Activated CD8-positive, alpha-beta memory T cell treated with anti-CD3 and anti-CD28 coated beads for 1 hour (primary cell): ENCODE measurements around the gene HNRNPA0.

Experiments used
- DNase-seq, 2 donors: peaks; one replicate each; pipeline ENCODE4 v3.0.0-alpha.2; 2020; ENCODE audit warnings: low read depth in 1 of 2; ENCODE audit errors: extremely low read depth in 1 of 2

HNRNPA0 gene

DNA sequence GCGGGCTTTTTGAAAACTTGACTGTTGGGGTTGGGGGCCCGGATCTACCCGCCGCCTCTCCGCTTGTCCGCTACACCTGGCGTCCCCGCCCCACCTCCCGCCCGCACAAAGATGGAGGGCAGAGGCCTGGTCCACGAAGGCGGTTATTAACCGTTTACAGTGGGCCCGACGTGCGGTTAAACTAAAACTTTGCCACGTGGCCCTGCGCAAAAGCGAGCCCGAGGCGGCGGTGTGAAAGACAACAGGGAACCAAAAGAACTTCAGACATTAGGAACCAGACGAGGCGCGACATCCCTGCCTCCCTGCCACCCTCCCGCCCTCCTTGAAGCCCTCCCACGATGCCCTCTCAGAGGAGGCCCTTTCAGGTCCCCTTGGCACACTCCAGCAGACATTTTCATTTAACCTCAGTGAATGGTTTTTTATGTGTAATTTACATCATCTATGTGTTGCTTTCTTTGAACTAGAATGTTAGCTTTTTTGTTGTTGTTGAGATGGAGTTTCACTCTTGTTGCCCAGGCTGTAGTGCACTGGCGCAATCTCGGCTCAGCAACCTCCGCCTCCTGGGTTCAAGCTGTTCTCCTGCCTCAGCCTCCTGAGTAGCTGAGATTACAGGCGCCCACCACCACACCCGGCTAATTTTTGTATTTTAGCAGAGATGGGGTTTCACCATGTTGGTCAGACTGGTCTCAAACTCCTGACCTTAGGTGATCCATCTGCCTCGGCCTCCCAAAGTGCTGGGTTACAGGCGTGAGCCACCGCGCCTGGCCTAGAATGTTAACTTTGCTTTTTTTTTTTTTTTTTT is 999 bp upstream of the HNRNPA0 start:
- no peak for DNase-seq

DNA sequence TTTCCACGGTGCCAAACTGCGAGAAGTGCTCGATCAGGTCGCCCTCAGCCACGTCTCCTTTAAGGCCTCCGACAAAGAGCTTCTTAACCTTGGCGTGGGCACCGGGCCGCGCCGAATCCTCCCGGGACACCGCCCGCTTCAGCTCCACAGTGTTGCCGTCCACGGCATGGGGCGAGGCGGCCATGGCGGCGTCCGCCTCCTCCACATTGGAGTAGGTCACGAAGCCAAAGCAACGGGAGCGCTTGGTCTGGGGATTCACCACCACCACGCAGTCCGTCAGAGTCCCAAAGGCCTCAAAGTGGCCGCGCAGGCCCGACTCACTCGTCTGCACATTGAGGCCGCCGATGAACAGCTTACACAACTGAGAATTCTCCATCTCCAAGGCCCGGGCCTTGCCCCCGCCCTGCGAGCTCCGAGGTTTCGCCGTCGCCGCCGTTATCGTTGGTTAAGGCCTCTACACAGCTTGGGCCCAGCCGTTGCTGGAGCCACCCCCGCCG is 424 bp downstream of the HNRNPA0 start:
- peak in 1 of 2 donors; percentile 25 for DNase-seq

DNA sequence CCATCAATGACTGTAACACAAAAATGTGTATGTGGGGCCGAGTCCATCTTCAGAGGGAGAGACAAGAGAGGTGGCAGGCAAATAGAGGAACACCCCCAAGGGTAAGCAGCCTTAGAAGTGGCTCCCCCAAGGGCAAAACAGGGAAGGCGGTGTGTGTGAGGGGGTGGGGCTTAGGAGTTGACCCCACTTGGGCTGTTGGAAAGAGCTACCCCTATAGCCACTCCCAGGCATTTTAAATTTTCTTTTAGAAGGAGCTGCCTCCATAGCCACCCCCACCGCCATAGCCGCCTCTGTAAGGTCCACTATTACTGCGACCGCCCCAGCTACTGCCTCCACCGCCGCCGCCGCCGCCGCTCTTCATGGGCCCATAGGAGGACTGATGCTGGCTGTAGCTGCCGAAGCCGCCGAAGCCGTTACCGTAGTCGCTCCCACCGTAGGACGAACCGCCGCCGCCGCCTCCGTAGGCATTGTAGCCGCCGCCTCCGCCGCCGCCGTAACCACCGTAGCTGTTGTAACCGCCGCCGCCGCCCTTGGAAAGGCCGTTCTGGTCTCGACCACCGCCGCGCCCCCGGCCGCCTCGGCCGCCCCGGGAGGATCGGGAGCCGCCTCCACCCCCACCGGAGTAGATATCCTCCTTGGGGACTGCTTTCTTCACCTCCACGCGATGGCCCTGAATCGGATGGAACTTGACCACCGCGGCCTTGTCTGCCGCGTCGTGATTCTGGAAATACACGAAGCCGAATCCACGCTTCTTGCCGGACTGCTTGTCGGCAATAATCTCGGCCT is 1.1 kb downstream of the HNRNPA0 start:
- DNase-seq, result peak in 1 of 2 donors; percentile 22

DNA sequence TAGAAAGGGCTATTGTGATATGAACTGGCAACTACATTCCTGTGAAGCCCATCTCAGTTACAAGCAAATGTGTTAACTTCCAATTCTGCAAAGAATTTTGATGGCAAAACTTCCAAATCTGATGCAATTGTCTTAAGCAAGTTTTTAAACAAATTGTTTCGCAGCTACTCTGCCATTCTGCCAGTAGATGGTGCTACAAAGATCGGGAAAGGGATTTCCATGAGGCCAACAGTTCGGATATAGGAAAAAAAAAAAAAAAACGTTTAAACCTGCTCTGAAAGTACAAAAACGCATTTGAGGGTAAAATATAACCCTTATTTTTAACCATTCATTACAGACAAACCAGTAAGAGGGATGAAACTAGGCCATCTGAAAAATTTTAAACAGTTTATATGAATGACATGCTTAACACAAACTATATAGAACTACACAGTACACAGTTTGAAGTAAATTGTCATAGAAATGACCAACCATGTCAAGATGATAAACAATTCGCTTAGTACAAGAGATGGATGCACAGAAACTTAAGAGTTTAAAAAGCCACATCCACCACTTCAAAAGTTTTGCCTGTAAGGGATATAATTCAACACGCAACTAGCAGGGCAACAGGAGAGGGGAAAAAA is 2.2 kb downstream of the HNRNPA0 start:
- DNase-seq, result no peak

DNA sequence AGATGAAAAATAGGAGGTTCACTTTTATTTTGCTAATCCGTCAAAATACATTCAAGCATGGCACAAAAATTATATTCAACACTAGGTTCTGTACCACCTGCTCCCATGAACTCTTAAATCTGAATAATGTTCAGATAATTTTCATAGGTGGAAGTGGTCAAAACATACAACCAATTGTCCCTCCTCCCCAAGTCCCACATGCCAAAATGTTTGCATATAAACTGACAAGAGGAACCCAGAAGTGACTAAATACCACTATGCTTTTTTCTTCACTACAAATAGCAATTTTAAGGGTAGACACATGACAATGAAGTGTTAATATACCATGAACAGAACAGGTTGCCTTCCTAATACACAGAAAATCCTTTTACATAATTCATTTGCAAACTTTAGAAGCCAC is 3.7 kb downstream of the HNRNPA0 start:
- no peak for DNase-seq

DNA sequence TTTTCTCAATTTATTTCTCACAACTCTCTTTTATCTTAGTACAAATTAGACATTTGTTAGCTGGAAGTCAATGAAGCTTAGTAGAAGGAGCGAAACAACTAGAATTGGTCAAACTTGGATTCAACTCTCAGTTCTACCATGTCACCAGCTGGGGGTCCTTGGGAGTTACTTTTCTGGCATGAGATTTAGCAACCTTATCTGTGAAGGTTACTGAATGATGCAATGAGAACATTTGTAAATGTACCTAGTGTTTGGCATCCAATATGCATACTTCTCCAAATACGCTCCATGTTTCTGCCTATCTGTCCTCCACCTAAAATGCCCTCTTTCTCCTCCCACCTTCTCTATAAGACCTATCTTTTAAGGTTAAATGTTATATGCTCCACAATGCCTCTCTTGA is 6.3 kb downstream of the HNRNPA0 start:
- no peak for DNase-seq

DNA sequence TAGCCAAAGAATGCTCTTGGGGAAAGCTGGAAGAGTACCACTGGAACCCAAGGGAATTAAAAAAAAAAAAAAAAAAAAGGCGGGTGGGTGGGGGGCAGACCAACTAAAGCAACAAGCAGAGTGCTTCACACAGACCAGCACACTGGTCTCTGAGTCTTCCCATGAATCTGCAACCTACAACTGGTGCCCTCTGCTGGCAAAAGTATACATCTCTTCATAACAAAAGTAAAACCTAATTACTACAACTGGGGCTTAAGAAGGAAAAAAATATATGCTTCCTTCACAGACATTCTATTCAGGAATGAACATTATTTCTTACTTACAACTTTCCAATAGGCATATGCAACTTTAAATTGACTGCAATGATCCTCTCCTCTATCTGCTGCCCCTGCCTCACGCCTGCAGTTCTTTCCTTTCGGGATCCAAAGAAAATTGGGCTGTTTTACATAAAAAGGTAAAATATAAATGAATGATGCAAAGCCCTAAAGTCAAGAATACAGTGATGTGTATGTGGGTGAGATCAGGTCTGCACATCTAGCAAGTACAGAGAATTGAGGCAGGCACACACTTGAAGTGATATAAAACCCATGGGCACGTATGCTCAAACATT is 11.0 kb downstream of the HNRNPA0 start:
- DNase-seq, result peak in 1 of 2 donors; percentile 21

DNA sequence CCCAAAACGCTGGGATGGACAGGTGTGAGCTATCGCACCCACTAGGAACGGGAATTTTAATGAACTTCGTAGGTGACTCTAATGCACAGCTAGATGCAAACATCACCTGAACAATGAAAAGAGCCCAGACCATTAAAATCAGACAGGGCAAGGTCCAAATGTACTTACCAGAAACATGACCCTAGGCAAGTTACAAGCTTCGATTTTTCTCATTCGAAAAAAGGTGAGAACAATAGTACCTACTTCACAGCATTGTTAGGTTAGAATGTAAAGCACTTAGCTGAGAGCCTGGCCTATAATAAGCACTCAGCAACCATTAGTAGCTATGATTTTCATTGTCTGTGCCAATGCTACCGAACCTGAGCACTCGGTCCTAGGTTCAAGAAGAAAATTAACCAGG is 12.4 kb downstream of the HNRNPA0 start:
- no peak for DNase-seq

DNA sequence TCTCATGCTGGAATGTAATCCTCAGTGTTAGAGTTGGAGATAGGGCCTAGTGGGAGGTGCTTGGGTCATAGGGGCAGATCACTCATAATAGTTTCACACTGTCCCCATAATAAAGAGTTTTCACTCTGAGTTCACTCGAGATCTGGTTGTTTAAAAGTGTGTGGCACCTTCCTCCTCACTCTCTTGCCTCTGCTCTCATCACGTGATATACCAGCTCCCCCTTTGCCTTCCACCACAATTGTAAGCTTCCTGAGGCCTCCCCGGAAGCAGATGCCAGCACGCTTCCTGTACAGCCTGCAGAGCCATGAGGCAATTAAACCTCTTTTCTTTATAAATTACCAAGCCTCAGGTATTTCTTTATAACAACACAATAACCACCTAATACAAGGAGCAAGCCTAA is 14.4 kb downstream of the HNRNPA0 start:
- no peak for DNase-seq

DNA sequence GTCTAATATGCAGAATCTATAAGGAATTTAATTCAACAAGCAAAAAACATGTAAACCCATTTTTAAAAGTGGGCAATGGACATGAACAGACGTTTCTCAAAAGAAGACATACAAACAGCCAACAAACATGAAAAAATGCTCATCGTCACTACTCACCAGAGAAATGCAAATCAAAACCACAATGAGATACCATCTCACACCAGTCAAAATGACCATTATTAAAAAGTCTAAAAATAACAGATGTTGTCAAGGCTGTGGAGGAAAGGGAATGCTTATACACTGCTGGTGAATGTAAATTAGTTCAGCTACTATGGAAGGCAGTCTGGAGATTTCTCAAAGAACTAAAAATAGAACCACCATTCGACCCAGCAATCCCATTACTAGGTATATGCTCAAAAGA is 15.2 kb downstream of the HNRNPA0 start:
- DNase-seq, result no peak

DNA sequence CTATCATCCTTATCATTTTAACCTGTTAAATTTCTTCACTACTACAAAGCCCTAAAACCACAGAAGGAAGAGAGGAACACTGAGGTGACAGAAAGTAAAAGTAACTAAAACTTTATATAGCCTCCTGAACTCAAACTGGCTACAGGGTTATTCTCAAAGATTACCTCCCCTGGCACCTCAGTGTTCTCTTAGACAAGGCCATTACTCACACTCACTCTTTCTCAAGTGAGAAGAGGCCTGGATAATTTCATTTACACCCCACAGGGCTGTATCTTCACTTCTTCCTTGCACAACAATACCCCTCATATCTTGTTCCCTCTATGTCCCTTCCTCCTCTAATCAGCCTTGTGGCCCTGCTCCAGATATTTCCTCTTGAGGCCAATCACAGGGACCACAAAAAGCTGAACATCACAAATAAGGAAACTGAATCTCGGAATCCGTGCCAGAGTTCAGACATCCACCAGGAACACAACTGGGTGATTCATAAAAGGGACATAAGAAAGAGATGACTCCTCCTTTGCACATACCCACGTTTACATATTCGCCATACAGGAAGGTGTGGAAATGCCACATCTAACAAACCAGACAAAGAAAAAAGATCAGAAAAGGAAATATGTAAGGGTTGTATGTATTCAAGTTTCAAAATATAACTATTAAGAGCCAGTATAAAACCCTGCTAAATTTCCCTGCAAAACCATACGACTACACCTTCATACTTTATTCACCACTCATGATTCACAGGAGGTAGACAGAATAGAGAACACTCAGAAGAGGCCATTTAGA is 16.6 kb downstream of the HNRNPA0 start:
- DNase-seq, result no peak

DNA sequence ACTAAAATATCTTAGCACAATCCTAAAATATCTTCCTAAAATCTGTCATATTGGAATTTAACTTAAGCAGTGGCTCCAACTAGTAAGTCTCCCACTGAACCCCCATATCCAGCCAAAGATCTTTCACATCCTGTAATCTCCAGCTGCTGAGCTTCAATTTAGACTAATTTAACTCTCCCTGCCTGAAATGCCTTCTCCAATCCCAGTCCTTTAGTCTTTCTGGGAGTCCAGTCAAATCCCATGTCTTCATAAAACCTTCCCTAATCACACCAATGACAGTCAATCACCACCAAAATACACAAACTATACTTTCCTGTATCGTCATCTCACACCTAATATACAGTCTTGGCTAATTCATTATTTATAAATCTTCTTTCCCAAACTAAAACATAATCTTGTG is 17.7 kb downstream of the HNRNPA0 start:
- DNase-seq, result no peak

DNA sequence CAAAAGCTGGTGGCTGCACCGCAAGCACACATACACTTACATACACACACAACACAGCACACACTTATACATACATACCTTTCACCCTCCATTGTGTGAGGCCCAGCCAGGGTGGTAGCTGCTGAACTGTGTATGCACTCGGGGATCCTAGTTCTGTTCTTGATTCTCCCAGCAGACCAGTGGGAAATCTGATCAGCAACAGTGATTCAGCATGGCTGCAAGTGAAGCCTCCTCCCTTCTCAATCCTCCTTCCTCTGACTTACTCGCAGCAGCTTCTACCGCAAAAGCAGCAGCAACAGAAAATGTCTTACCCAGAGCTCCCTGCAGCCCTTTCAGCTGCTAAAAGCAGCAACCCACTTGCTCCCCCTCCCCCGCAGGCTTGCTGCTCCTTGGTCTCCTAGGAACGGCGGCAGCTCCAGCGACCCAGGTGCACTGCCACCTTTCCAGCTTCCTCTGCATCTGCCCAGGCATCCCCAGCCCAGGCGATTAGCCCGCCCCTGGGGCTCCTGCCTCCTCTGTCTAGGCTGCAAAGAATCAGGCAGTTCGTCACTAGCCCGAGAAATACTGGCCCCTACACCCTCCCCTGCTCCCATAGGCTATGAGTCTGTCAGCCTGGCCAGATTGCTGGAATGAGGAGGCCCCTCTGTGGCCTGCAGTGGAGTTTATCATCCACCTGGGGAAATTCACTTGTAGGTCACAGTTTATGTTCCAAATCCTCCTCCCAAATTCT is 18.4 kb downstream of the HNRNPA0 start, which contains the start of gene KLHL3:
Gene KLHL3 (minus strand): TSS at position 535 of the 730 bp plus-strand sequence. CDS start 443 bp downstream, at position 92.
- peak in 1 of 2 donors; percentile 5 for DNase-seq

DNA sequence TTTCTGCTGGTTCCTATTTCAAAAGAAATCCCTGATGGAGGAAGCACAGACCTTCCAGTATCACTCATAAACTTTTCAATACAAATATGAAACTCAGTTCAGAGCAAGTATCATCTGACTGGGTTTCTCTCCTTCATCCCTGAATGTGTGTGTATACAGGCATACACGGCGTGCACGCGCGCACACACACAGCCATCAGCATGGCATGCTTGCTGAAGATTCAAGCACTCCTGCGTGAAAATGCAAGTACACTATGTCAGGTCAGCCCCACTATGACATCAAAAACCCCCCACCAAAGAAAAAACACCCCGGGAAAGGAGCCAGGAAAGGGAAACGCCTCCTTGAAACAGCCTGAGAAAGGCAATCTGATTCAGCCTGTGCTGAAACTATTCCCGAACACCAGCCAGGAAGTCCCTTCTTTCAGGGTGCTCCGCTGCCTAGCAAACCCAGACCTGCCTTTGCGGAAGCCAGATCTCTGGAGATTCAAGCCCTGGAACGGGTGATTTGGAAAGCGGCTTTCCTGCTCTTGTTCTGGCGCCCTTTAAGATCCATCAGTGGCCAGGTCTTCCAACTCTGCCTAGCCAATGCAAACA is 19.1 kb downstream of the HNRNPA0 start:
- DNase-seq, result no peak

DNA sequence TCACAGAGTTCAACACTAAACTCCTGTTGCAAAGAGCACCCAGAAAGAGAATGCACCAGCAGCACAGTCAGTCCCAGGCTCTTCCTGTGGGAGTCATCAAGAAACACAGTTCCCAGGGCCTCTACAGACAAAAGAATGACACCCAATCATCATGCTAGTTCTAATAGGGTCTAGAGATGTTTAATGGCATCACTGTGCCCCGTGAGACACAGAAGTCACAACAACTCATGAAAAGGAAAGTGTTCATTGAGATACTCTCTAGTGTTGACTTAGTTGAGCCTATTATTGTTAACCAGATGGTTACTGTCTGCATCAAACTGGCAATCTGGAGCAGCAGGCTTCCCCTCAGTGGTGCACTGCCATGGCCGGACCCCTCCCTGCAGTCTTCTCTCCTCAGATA is 19.8 kb downstream of the HNRNPA0 start:
- DNase-seq, result no peak

DNA sequence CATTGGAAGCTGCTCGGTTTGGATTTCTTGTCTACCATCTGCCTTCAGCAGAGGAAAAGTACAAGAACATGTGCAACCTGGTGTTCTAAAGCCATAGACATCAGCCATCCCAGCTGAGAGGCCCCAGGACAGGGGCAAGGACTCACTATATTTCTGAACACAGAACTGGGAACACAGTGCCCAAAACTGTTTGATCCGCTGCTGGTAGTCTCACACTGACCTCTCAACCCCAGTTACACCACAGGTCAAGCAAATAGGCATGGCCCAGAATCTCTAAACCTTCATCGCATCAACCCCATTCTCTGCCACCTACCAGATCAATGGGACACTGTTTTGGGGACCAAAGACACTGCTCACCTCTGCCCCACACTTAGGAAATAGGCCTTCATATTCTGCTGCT is 20.2 kb downstream of the HNRNPA0 start:
- no peak for DNase-seq

DNA sequence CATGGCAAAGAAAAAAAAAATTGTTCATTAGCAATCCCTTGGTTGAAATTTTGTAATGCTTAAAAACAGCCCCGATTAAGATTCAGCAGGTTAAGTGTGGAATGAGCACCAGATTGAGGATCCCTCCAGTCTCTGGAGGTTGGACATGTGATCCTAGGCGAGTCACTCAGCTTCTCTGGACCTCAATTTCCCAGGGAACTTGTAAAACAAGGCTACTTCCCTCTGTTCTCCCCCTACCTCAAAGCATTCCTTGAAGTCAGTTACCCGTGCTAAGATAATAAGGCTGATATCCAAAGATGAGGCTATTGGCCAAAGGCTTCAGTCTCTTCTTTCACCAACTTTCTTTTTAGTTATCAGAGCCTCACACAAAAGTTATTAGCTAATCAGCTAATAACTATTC is 21.2 kb downstream of the HNRNPA0 start:
- no peak for DNase-seq

DNA sequence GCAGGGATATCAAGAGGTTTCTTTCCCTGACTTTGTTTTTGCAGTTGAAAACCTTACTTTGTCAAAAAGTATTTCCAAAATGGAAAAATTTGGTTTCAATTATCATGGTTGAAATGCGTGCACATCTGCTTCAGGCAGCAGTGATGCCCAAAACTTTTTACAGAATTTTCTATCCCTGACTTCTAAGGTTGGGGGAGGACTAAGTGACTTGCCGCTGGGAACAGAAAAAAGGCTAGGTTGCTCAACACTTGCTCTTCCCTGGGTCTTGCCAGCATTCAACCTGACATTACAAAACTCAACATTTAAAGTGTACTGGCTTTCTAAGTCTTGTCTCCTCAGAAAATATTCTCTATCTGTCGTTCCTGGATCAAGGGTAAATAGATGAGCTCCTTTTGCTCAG is 23.0 kb downstream of the HNRNPA0 start:
- DNase-seq, result no peak

DNA sequence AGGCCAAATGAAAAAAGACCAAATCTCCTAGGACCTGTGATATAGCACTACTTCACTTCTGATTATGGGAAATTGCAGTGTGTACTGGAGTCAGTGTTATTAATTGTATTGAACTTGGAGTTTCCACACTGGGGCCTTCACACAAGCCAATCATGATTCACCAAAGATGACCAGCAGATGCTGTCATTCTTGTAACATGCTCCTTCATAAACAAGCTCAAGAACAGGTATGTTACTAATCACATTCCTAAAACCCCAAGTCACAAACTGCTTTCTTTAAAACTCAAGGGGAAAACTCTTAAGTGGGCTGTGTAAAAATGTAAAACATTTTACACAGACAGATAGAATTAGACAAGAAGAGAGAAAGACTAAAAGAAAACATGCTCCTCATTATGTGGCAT is 23.8 kb downstream of the HNRNPA0 start:
- DNase-seq, result no peak
